Trophoblast cell (in vitro differentiated cells and primary cell): ENCODE measurements around the gene LDLRAD1.

Source experiments
- DNase-seq, 2 donors: peaks; one replicate each; pipeline ENCODE4 v3.0.0-alpha.2; 2016
- H2AFZ ChIP-seq: 2 replicates; pipeline ENCODE4 v1.6.1; 2013; ENCODE audit warnings: low read length, moderate library complexity, mild to moderate bottlenecking; ENCODE audit not compliant: insufficient read depth, poor library complexity
- H2AK5ac ChIP-seq: 2 replicates; pipeline ENCODE4 v1.6.1; 2013; ENCODE audit warnings: mild to moderate bottlenecking, low read length
- H2BK120ac ChIP-seq: 2 replicates; pipeline ENCODE4 v1.6.1; 2013; ENCODE audit warnings: low read length, mild to moderate bottlenecking, moderate library complexity; ENCODE audit not compliant: insufficient read depth, poor library complexity
- H2BK12ac ChIP-seq: 2 replicates; pipeline ENCODE4 v1.6.1; 2013; ENCODE audit warnings: mild to moderate bottlenecking, low read length, moderate library complexity
- H2BK5ac ChIP-seq: 2 replicates; pipeline ENCODE4 v1.6.1; 2013; ENCODE audit warnings: low read length, low read depth, moderate library complexity, mild to moderate bottlenecking; ENCODE audit not compliant: poor library complexity
- H3K14ac ChIP-seq: 2 replicates; pipeline ENCODE4 v1.6.1; 2013; ENCODE audit warnings: mild to moderate bottlenecking, low read length
- H3K18ac ChIP-seq: 2 replicates; pipeline ENCODE4 v1.6.1; 2013; ENCODE audit warnings: mild to moderate bottlenecking, low read length
- H3K23ac ChIP-seq: 2 replicates; pipeline ENCODE4 v1.6.1; 2013; ENCODE audit warnings: low read length
- H3K27ac ChIP-seq: 2 replicates; pipeline ENCODE4 v1.5.1; 2013; ENCODE audit warnings: low read depth, mild to moderate bottlenecking, inconsistent platforms, low read length, moderate library complexity
- H3K27me3 ChIP-seq: 2 replicates; pipeline ENCODE4 v1.6.1; 2013; ENCODE audit warnings: inconsistent platforms, mild to moderate bottlenecking, low read length, moderate library complexity; ENCODE audit not compliant: insufficient read depth
- H3K36me3 ChIP-seq, 2 experiments: 1 replicate in 1 of 2; 2 replicates in 1 of 2; pipeline ENCODE4 v1.6.1; 2013; ENCODE audit warnings: low read length in 2 of 2, mild to moderate bottlenecking in 2 of 2, moderate library complexity in 1 of 2; ENCODE audit not compliant: insufficient read depth in 2 of 2, control insufficient read depth in 1 of 2
- H3K4ac ChIP-seq: 2 replicates; pipeline ENCODE4 v1.6.1; 2013; ENCODE audit warnings: low read depth, mild to moderate bottlenecking, low read length, moderate library complexity
- H3K4me1 ChIP-seq, 2 experiments: 1 replicate in 1 of 2; 2 replicates in 1 of 2; pipeline ENCODE4 v1.6.1; 2013; ENCODE audit warnings: low read length in 2 of 2, mild to moderate bottlenecking in 2 of 2, moderate library complexity in 1 of 2; ENCODE audit not compliant: insufficient read depth in 2 of 2, control insufficient read depth in 1 of 2
- H3K4me2 ChIP-seq: 2 replicates; pipeline ENCODE4 v1.6.1; 2013; ENCODE audit warnings: inconsistent platforms, mild to moderate bottlenecking, low read length, moderate library complexity
- H3K4me3 ChIP-seq: 2 replicates; pipeline ENCODE4 v1.5.1; 2013; ENCODE audit warnings: mild to moderate bottlenecking, low read depth, low read length, inconsistent platforms
- H3K79me1 ChIP-seq: one replicate; pipeline ENCODE4 v1.6.1; 2013; ENCODE audit warnings: low read length
- H3K79me2 ChIP-seq: 2 replicates; pipeline ENCODE4 v1.6.1; 2013; ENCODE audit warnings: low read length, mild to moderate bottlenecking; ENCODE audit not compliant: control insufficient read depth, insufficient read depth, poor library complexity
- H3K9ac ChIP-seq: 2 replicates; pipeline ENCODE4 v1.6.1; 2013; ENCODE audit warnings: mild to moderate bottlenecking, low read length
- H3K9me3 ChIP-seq: 2 replicates; pipeline ENCODE4 v1.6.1; 2013; ENCODE audit warnings: low read depth, mild to moderate bottlenecking, control low read depth, inconsistent platforms, low read length; ENCODE audit not compliant: insufficient read depth
- H4K12ac ChIP-seq: 2 replicates; pipeline ENCODE4 v1.6.1; 2013; ENCODE audit warnings: low read depth, mild to moderate bottlenecking, low read length, moderate library complexity
- H4K8ac ChIP-seq: 2 replicates; pipeline ENCODE4 v1.6.1; 2013; ENCODE audit warnings: low read depth, mild to moderate bottlenecking, low read length, moderate library complexity
- H4K91ac ChIP-seq: one replicate; pipeline ENCODE4 v1.6.1; 2013; ENCODE audit warnings: low read depth, mild to moderate bottlenecking, low read length, moderate library complexity
- WGBS: extraction: QIAGEN DNeasy Blood & Tissue Kit; methylation state at CpG from one replicate; pipeline ENCODE4 v1.1.7; 2013; ENCODE audit warnings: missing lambda C conversion rate; ENCODE audit not compliant: insufficient read length, insufficient coverage; ENCODE audit errors: extremely low coverage; 5-methylcytosine and 5-hydroxymethylcytosine counted together

Gene LDLRAD1

GRCh38 chr1:54003249-54003646 lies 14.7 kb downstream of the LDLRAD1 start:
- Histone ChIP-seq H3K79me1 (no peaks in the 10 kb centered on the region), H4K12ac (no peak overlapping the region), H3K4me1 (peaks cover 0 to 3% of the 10 kb centered on the region in 2 experiments), H3K9me3 (peaks cover 4% of the 10 kb centered on the region), H2AFZ (no peak overlapping the region), H2AK5ac (no peak overlapping the region), H3K23ac (no peak overlapping the region), H3K18ac (no peak overlapping the region), H4K91ac (no peak overlapping the region), H3K79me2 (no peaks in the 10 kb centered on the region), H3K4ac (no peak overlapping the region), H4K8ac (no peak overlapping the region), H3K4me2 (no peak overlapping the region), H2BK120ac (no peak overlapping the region), H3K4me3 (no peak overlapping the region), H3K36me3 (no peaks in the 10 kb centered on the region), H2BK5ac (no peak overlapping the region), H3K14ac (no peak overlapping the region), H2BK12ac (no peak overlapping the region), H3K9ac (no peak overlapping the region), H3K27me3 (no peaks in the 10 kb centered on the region), H3K27ac (no peak overlapping the region)
- no peak for DNase-seq
- WGBS, result no CpG with 5 or more reads among the region's 12 CpGs

GRCh38 chr1:54002544-54003248 lies 15.3 kb downstream of the LDLRAD1 start:
- no peak for DNase-seq
- Histone ChIP-seq H4K8ac (no peak overlapping the region), H3K23ac (no peak overlapping the region), H3K9me3 (peaks cover 4% of the 10 kb centered on the region), H3K9ac (no peak overlapping the region), H3K36me3 (no peaks in the 10 kb centered on the region), H2AFZ (no peak overlapping the region), H3K79me1 (no peaks in the 10 kb centered on the region), H3K4me3 (no peak overlapping the region), H2BK120ac (no peak overlapping the region), H3K14ac (no peak overlapping the region), H3K4ac (no peak overlapping the region), H3K18ac (no peak overlapping the region), H2AK5ac (no peak overlapping the region), H2BK5ac (no peak overlapping the region), H3K27me3 (no peaks in the 10 kb centered on the region), H3K27ac (no peak overlapping the region), H2BK12ac (no peak overlapping the region), H4K12ac (no peak overlapping the region), H3K79me2 (no peaks in the 10 kb centered on the region), H3K4me2 (no peak overlapping the region), H3K4me1 (peaks cover 0 to 3% of the 10 kb centered on the region in 2 experiments), H4K91ac (no peak overlapping the region)
- no CpG with 5 or more reads among the region's 9 CpGs for WGBS

GRCh38 chr1:54001591-54001990 lies 16.4 kb downstream of the LDLRAD1 start:
- whole genome bisulfite sequencing, result no CpG with 5 or more reads among the region's 3 CpGs
- H3K18ac ChIP-seq, result no peak overlapping the region
- H3K14ac ChIP-seq, result no peak overlapping the region
- H3K4me3 ChIP-seq, result no peak overlapping the region
- H4K8ac ChIP-seq, result no peak overlapping the region
- H2AK5ac ChIP-seq, result no peak overlapping the region
- no peak overlapping the region for H3K4ac ChIP-seq
- peaks cover 0 to 2% of the 10 kb centered on the region in 2 experiments for H3K4me1 ChIP-seq
- no peak overlapping the region for H2BK12ac ChIP-seq
- H3K36me3 ChIP-seq, result no peaks in the 10 kb centered on the region
- no peak overlapping the region for H3K4me2 ChIP-seq
- no peak overlapping the region for H2AFZ ChIP-seq
- H3K9me3 ChIP-seq, result peaks cover 4% of the 10 kb centered on the region
- no peak overlapping the region for H3K23ac ChIP-seq
- DNase-seq, result no peak
- H2BK120ac ChIP-seq, result no peak overlapping the region
- no peaks in the 10 kb centered on the region for H3K27me3 ChIP-seq
- H3K27ac ChIP-seq, result no peak overlapping the region
- H3K79me2 ChIP-seq, result no peaks in the 10 kb centered on the region
- no peaks in the 10 kb centered on the region for H3K79me1 ChIP-seq
- H3K9ac ChIP-seq, result no peak overlapping the region
- H2BK5ac ChIP-seq, result no peak overlapping the region
- H4K12ac ChIP-seq, result no peak overlapping the region
- H4K91ac ChIP-seq, result no peak overlapping the region

GRCh38 chr1:53999920-54000319 lies 18.1 kb downstream of the LDLRAD1 start:
- Histone ChIP-seq H4K8ac (no peak overlapping the region), H3K4me2 (no peak overlapping the region), H4K91ac (no peak overlapping the region), H2AFZ (no peak overlapping the region), H3K36me3 (no peaks in the 10 kb centered on the region), H3K4me1 (no peaks in the 10 kb centered on the region), H4K12ac (no peak overlapping the region), H3K9ac (no peak overlapping the region), H3K9me3 (peaks cover 2% of the 10 kb centered on the region), H3K18ac (no peak overlapping the region), H3K27ac (no peak overlapping the region), H3K79me1 (no peaks in the 10 kb centered on the region), H3K14ac (no peak overlapping the region), H2BK120ac (no peak overlapping the region), H3K23ac (no peak overlapping the region), H3K27me3 (no peaks in the 10 kb centered on the region), H3K4me3 (no peak overlapping the region), H2BK12ac (no peak overlapping the region), H3K4ac (no peak overlapping the region), H3K79me2 (no peaks in the 10 kb centered on the region), H2BK5ac (no peak overlapping the region), H2AK5ac (no peak overlapping the region)
- no peak for DNase-seq
